ENCODE results near the gene SMYD4.
"Not testable (repeated sequence)": the region's sequence is repeated elsewhere in the genome, so short reads cannot be mapped to it uniquely, and the experiment has no call there.

SMYD4 gene

DNA sequence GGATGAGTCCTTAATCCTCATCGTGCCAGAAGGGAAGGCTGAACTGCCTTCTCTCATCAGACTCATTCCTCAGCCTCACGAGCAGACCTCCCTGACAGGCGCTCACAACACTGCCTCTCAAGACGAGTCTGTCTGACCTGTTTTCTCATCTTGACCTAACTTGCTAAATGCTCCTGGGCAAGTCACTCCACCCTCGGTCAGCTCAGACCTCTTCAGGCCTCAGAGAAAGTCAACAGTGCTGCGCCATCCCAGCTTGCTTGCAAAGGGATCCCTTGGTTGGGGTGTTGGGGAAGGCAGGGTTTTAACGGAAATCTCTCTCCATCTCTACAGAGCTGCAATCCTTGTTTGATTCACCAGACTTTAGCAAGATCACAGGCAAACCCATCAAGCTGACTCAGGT is 52.8 kb downstream of the SMYD4 start:
- in situ Hi-C loops (cut with HindIII; ENCODE audit: low sequenced_read_pairs), result no loop called here
- TF ChIP-seq, protein P1, sequence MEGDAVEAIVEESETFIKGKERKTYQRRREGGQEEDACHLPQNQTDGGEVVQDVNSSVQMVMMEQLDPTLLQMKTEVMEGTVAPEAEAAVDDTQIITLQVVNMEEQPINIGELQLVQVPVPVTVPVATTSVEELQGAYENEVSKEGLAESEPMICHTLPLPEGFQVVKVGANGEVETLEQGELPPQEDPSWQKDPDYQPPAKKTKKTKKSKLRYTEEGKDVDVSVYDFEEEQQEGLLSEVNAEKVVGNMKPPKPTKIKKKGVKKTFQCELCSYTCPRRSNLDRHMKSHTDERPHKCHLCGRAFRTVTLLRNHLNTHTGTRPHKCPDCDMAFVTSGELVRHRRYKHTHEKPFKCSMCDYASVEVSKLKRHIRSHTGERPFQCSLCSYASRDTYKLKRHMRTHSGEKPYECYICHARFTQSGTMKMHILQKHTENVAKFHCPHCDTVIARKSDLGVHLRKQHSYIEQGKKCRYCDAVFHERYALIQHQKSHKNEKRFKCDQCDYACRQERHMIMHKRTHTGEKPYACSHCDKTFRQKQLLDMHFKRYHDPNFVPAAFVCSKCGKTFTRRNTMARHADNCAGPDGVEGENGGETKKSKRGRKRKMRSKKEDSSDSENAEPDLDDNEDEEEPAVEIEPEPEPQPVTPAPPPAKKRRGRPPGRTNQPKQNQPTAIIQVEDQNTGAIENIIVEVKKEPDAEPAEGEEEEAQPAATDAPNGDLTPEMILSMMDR (IDR thresholded peaks at IDR 0.05; ENCODE audit: low read depth, low read length), result no peak
- H3K4me3 ChIP-seq (ENCODE audit: low read depth, low read length), result no peak overlapping the region
- DNase-seq (ENCODE audit: low read depth, low spot score), result no peak

DNA sequence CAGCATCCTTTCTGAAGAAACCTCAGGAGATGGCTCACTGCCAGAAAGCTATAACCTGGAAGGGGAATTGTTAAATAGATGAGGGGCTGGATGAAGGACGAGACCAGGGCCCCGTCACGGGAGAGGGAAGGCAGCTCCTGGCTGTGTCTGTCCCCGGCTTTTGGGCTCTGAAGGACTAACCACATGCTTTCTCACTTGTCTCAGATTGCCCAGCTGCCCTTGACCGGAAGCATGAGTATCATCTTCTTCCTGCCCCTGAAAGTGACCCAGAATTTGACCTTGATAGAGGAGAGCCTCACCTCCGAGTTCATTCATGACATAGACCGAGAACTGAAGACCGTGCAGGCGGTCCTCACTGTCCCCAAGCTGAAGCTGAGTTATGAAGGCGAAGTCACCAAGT is 53.4 kb downstream of the SMYD4 start:
- H3K4me3 ChIP-seq (ENCODE audit: low read depth, low read length), result no peak overlapping the region
- TF ChIP-seq, protein P1 (IDR thresholded peaks at IDR 0.05; ENCODE audit: low read depth, low read length), result no peak
- in situ Hi-C loops (cut with HindIII; ENCODE audit: low sequenced_read_pairs), result no loop called here
- DNase-seq (ENCODE audit: low read depth, low spot score), result no peak

DNA sequence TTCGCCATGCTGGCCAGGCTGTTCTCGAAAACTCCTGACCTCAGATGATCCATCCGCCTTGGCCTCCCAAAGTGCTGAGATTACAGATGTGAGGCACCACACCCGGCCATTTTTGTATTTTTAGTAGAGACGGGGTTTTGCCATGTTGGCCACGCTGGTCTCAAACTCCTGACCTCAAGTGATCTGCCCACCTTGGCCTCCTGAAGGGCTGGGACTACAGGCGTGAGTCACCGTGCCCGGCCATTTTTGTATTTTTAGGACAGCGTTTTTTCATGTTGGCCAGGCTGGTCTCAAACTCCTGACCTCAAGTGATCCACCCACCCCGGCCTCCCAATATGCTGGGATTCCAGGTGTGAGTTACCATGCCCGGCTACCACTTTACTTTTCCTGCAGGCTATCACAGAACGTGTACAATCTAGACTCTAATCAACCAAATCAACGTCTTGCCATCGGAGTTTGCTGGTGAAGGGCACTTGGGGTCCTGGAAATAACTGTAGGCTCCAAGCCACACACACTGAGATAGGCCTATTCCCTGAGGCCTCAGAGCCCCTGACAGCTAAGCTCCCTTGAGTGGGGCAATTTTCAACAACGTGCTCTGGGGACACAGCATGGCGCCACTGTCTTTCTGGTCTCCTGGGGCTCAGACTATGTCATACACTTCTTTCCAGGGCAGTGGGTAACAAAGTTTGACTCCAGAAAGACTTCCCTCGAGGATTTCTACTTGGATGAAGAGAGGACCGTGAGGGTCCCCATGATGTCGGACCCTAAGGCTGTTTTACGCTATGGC is 55.1 kb downstream of the SMYD4 start:
- in situ Hi-C loops (cut with HindIII; ENCODE audit: low sequenced_read_pairs), result no loop called here
- no peak overlapping the region for H3K4me3 ChIP-seq (ENCODE audit: low read depth, low read length)
- DNase-seq (ENCODE audit: low read depth, low spot score), result no peak
- TF ChIP-seq, protein P1 (IDR thresholded peaks at IDR 0.05; ENCODE audit: low read depth, low read length), result no peak

DNA sequence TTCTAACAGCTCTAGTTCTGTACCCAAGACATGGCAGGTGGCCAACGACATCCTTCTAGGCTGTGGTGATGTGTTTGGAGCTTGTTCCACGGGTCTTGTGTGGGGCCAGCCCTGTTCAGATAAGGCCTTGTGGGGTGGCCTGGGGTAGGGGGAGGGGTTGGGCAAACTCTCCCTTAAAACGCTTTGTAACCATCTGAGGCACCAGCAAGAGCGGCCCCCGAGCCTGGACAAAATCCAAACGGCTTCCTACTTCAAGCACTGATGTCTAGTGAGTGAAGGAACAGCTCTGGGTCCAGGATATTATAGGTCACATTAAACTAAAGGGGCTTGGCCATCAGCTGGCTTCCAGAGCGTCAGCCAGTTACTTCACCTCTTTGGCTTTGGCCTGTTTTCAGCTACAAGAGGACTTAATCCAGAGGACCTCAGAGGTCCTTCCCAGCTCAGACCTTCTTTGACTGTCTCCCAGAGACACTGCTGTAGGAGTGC is 56.0 kb downstream of the SMYD4 start:
- no peak for DNase-seq (ENCODE audit: low read depth, low spot score)
- TF ChIP-seq, protein P1 (IDR thresholded peaks at IDR 0.05; ENCODE audit: low read depth, low read length), result no peak
- in situ Hi-C loops (cut with HindIII; ENCODE audit: low sequenced_read_pairs), result no loop called here
- no peak overlapping the region for H3K4me3 ChIP-seq (ENCODE audit: low read depth, low read length)

DNA sequence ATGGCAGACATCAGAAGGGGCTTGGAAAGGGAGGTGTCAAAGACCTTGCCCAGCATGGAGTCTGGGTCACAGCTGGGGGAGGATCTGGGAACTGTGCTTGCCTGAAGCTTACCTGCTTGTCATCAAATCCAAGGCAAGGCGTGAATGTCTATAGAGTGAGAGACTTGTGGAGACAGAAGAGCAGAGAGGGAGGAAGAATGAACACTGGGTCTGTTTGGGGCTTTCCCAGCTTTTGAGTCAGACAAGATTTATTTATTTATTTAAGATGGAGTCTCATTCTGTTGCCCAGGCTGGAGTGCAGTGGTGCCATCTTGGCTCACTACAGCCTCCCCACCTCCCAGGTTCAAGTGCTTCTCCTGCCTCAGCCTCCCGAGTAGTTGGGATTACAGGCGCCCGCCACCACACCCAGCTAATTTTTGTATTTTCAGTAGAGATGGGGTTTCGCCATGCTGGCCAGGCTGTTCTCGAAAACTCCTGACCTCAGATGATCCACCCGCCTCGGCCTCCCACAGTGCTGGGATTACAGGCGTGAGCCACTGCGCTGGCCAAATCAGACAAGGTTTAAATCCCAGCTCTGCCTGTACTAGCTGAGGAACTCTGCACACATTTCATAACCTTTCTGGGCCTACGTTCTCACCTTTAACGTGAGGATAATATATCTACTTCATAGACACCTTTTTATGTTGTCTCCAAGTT is 56.6 kb downstream of the SMYD4 start:
- in situ Hi-C loops (cut with HindIII; ENCODE audit: low sequenced_read_pairs); H3K4me3 ChIP-seq (ENCODE audit: low read depth, low read length): not testable (repeated sequence)
- DNase-seq (ENCODE audit: low read depth, low spot score), result peak; percentile 32

DNA sequence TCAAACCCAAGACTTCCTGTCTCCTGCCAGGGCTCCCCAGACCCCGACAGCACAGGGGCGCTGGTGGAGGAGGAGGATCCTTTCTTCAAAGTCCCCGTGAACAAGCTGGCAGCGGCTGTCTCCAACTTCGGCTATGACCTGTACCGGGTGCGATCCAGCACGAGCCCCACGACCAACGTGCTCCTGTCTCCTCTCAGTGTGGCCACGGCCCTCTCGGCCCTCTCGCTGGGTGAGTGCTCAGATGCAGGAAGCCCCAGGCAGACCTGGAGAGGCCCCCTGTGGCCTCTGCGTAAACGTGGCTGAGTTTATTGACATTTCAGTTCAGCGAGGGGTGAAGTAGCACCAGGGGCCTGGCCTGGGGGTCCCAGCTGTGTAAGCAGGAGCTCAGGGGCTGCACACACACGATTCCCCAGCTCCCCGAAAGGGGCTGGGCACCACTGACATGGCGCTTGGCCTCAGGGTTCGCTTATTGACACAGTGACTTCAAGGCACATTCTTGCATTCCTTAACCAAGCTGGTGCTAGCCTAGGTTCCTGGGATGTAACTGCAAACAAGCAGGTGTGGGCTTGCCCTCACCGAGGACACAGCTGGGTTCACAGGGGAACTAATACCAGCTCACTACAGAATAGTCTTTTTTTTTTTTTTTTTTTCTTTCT is 59.8 kb downstream of the SMYD4 start:
- no peak overlapping the region for H3K4me3 ChIP-seq (ENCODE audit: low read depth, low read length)
- in situ Hi-C loops (cut with HindIII; ENCODE audit: low sequenced_read_pairs), result no loop called here
- DNase-seq (ENCODE audit: low read depth, low spot score), result peak; percentile 64
- TF ChIP-seq, protein P1 (IDR thresholded peaks at IDR 0.05; ENCODE audit: low read depth, low read length), result no peak

Data from astrocyte of the spinal cord (primary cell).